ENCODE results near the gene RASL11B. TPM values are rescaled to one million over a fixed set of nuclear protein-coding genes. Genes with fewer than 3 reads are reported as not detected.

The RASL11B gene
- total RNA-seq, 2 experiments from 2014 or later = not detected

DNA sequence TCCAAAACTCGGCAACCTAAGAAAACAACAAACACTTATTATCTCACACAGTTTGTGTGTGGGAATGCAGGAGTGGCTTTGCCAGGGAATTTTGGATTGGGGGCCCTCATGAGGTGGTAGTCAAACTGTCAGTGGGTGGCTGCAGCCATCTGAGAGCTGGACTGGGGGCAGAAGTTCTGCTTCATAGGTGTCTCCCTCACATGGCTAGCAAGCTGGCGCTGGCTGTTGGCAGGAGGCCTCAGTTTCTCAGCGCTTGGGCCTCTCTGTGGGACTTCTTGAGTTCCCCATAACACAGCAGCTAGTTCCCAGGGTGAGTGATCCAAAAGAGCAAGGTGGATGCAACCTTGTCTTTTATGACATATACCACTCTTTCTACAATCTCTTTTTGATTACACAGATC lies 26.0 kb upstream of the RASL11B start:
- Histone ChIP-seq H3K9me3 (ENCODE audit: low read length) (no peaks in the 10 kb centered on the region), H3K9me2 (ENCODE audit: insufficient read depth, low read length) (no peaks in the 10 kb centered on the region), H3K79me2 (ENCODE audit: insufficient read depth, low read depth, low read length) (no peaks in the 10 kb centered on the region), H3K4me2 (ENCODE audit: low read length) (no peak overlapping the region), H3K36me3 (ENCODE audit: insufficient read depth, low read length) (no peaks in the 10 kb centered on the region), H3K27ac (ENCODE audit: low read depth, low read length, poor library complexity, severe bottlenecking) (no peak overlapping the region), H3K4me3 (ENCODE audit: low read depth, low read length, poor library complexity, severe bottlenecking) (no peak overlapping the region), H2AFZ (ENCODE audit: low read length) (no peak overlapping the region), H4K20me1 (ENCODE audit: insufficient read depth, low read length) (no peaks in the 10 kb centered on the region), H3K4me1 (ENCODE audit: insufficient read depth, low read length, poor library complexity, severe bottlenecking) (no peaks in the 10 kb centered on the region)
- no TSS peak for BruUV-seq (replicated peaks)
- TF ChIP-seq, protein P1, sequence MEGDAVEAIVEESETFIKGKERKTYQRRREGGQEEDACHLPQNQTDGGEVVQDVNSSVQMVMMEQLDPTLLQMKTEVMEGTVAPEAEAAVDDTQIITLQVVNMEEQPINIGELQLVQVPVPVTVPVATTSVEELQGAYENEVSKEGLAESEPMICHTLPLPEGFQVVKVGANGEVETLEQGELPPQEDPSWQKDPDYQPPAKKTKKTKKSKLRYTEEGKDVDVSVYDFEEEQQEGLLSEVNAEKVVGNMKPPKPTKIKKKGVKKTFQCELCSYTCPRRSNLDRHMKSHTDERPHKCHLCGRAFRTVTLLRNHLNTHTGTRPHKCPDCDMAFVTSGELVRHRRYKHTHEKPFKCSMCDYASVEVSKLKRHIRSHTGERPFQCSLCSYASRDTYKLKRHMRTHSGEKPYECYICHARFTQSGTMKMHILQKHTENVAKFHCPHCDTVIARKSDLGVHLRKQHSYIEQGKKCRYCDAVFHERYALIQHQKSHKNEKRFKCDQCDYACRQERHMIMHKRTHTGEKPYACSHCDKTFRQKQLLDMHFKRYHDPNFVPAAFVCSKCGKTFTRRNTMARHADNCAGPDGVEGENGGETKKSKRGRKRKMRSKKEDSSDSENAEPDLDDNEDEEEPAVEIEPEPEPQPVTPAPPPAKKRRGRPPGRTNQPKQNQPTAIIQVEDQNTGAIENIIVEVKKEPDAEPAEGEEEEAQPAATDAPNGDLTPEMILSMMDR (conservative IDR thresholded peaks at IDR 0.05; ENCODE audit: low read length) = no peak
- TF ChIP-seq EZH2phosphoT487 (IDR thresholded peaks at IDR 0.05; ENCODE audit: borderline replicate concordance, low read depth, low read length) = no peak
- ChIA-PET POLR2A (no interaction called here), CTCF (ENCODE audit: unreplicated experiment) (no interaction called here)
- intact Hi-C loops (cut with micrococcal nuclease; ENCODE audit: unreplicated experiment) = no loop called here
- DNase-seq (ENCODE audit: low spot score) = no peak

DNA sequence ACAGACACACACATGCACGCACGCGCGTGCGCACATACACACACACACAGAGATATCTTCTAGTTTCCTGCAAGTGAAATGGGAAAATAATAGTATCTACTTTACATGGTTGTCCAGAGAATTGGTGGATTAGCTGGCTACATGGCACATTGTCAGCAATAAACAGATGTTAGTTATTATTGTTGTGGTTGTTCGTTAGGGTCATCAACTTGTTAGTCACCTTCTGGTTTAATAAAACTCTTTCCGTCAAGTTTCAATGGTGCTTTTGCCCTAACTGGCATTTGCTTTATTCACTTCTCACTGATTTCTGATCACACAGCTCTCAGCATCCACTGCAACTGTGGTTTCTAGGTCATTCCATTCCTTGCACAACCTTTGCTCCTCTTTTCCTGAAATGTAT lies 25.4 kb upstream of the RASL11B start:
- intact Hi-C loops (cut with micrococcal nuclease; ENCODE audit: unreplicated experiment) = no loop called here
- Histone ChIP-seq H3K27ac (ENCODE audit: low read depth, low read length, poor library complexity, severe bottlenecking) (no peak overlapping the region), H3K79me2 (ENCODE audit: insufficient read depth, low read depth, low read length) (no peaks in the 10 kb centered on the region), H3K4me3 (ENCODE audit: low read depth, low read length, poor library complexity, severe bottlenecking) (no peak overlapping the region), H3K36me3 (ENCODE audit: insufficient read depth, low read length) (no peaks in the 10 kb centered on the region), H2AFZ (ENCODE audit: low read length) (no peak overlapping the region), H3K9me3 (ENCODE audit: low read length) (no peaks in the 10 kb centered on the region), H3K9me2 (ENCODE audit: insufficient read depth, low read length) (no peaks in the 10 kb centered on the region), H3K4me2 (ENCODE audit: low read length) (no peak overlapping the region), H3K4me1 (ENCODE audit: insufficient read depth, low read length, poor library complexity, severe bottlenecking) (no peaks in the 10 kb centered on the region), H4K20me1 (ENCODE audit: insufficient read depth, low read length) (no peaks in the 10 kb centered on the region)
- no peak for TF ChIP-seq EZH2phosphoT487 (IDR thresholded peaks at IDR 0.05; ENCODE audit: borderline replicate concordance, low read depth, low read length)
- TF ChIP-seq, protein P1 (conservative IDR thresholded peaks at IDR 0.05; ENCODE audit: low read length) = no peak
- ChIA-PET CTCF (ENCODE audit: unreplicated experiment) (no interaction called here), POLR2A (interaction anchor here (0.6 kb wide), 1 partner anchor 227 kb away, joined by 3 read pairs; no protein-coding TSS in a partner anchor)
- no peak for DNase-seq (ENCODE audit: low spot score)
- BruUV-seq (replicated peaks) = no TSS peak

DNA sequence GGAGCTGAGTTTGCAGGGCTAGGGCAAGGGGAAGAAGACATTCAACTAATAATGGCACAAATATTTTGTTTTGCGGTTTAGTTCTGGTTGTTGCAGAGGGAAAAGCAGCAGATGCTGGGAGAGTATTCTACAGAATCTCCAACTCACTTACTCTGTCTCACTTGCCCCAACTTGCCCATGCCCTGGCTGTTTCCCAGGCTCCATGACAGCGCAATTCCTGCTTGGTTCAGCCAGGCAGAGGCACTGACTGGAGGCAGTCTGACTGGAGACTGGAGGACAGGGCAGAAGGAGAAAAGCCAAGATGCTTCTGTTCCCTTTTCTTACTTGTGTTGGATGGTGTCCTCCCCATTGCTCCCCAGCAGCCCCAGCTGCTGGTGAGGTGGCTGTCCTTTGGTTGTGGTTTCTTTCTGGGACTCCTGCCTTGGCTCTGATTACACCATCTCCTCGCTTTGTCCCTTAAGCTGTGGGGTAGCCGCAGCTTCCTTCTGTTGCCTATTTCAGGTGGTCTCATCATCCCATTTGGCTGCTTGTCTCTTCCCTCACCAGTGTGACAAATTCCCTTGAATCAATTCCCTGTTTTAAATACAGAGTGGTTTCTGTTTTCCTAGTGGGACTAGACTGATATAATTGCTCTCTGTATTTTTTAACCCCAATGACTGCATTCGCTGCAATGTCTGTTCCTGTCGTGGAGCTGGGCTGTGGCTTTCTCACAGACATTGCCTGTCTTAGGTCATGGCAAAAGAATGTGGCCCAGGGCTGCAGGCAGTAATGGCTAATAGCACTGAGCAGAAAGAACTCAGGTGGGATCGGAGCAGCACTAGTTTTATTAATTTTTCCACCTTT lies 24.2 kb upstream of the RASL11B start:
- H3K79me2 ChIP-seq (ENCODE audit: insufficient read depth, low read depth, low read length) = no peaks in the 10 kb centered on the region
- TF ChIP-seq EZH2phosphoT487 (IDR thresholded peaks at IDR 0.05; ENCODE audit: borderline replicate concordance, low read depth, low read length) = no peak
- TF ChIP-seq, protein P1 (conservative IDR thresholded peaks at IDR 0.05; ENCODE audit: low read length) = no peak
- H2AFZ ChIP-seq (ENCODE audit: low read length) = no peak overlapping the region
- H3K36me3 ChIP-seq (ENCODE audit: insufficient read depth, low read length) = no peaks in the 10 kb centered on the region
- no peaks in the 10 kb centered on the region for H3K4me1 ChIP-seq (ENCODE audit: insufficient read depth, low read length, poor library complexity, severe bottlenecking)
- no peak for DNase-seq (ENCODE audit: low spot score)
- intact Hi-C loops (cut with micrococcal nuclease; ENCODE audit: unreplicated experiment) = no loop called here
- no peaks in the 10 kb centered on the region for H4K20me1 ChIP-seq (ENCODE audit: insufficient read depth, low read length)
- H3K27ac ChIP-seq (ENCODE audit: low read depth, low read length, poor library complexity, severe bottlenecking) = no peak overlapping the region
- no peaks in the 10 kb centered on the region for H3K9me2 ChIP-seq (ENCODE audit: insufficient read depth, low read length)
- ChIA-PET POLR2A (no interaction called here), CTCF (ENCODE audit: unreplicated experiment) (no interaction called here)
- no peaks in the 10 kb centered on the region for H3K9me3 ChIP-seq (ENCODE audit: low read length)
- no TSS peak for BruUV-seq (replicated peaks)
- no peak overlapping the region for H3K4me2 ChIP-seq (ENCODE audit: low read length)
- H3K4me3 ChIP-seq (ENCODE audit: low read depth, low read length, poor library complexity, severe bottlenecking) = no peak overlapping the region

Measured in OCI-LY7 (cell line).